Erythroblast (primary cell): ENCODE results near the gene RPS27L.

Source experiments
- GATA1 ChIP-seq: IDR thresholded peaks from 2 replicates; pipeline ENCODE4 v1.6.1; 2011; ENCODE audit warnings: low read depth, mild to moderate bottlenecking, control low read depth, low read length, moderate library complexity
- POLR2A ChIP-seq: IDR thresholded peaks from 2 replicates; pipeline ENCODE4 v1.6.1; 2011; ENCODE audit warnings: mild to moderate bottlenecking, low read length

DNA sequence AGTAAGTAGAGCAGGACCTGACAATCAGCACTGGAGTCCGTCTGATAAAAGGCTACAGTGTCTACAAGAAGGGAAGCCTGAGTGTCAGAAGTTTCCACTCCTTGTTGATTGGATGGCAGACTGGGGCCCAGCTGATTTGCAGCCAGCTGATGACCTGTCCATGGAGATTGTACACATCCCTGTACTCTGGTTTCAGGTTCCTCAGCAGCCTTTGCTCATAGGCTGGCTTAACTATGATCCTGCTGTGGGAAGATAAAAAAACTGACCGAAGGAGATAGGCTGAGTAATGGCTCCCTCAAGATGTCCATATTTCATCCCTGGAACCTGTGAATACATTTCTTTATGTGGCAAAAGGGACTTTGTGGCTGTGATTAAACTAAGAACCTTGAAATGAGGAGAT is 47.4 kb downstream of the RPS27L start:
- TF ChIP-seq POLR2A: no peak
- TF ChIP-seq GATA1: no peak
